Measurements from ENCODE around the gene PSMG1. TPM values are rescaled to one million over a fixed set of nuclear protein-coding genes. Genes with fewer than 3 reads are reported as not detected.

The PSMG1 gene
- total and polyA plus RNA-seq, 2 donors (not counting 3 experiments of a cell fraction or from before 2014, with no cell fraction given) = 43.2 to 75.9 TPM

GRCh38 chr21:39173716-39174680 lies 9.3 kb downstream of the PSMG1 start:
- no peak overlapping the region for H3K9ac ChIP-seq (replicated peaks; ENCODE audit: extremely low read depth, insufficient read depth, low read length)
- no peak overlapping the region for H3K4me3 ChIP-seq (replicated peaks in 1 of 3; ENCODE audit: insufficient read depth in 1 of 3, low read depth in 1 of 3, low read length in 3 of 3)
- FAIRE-seq (no peak), DNase-seq (ENCODE audit: low read depth, low spot score) (no peak)
- intact Hi-C loops (cut with micrococcal nuclease) (loop anchor here (10.0 kb wide), 2 partner anchors 669 to 789 kb away; no protein-coding TSS in a partner anchor), dilution Hi-C loops (cut with MboI; ENCODE audit: extremely low pct_ligation_motif_present, low sequenced_read_pairs) (loop anchor here (25.0 kb wide), 1 partner anchor 437 kb away; no protein-coding TSS in a partner anchor)
- H3K9me3 ChIP-seq (replicated peaks; ENCODE audit: control insufficient read depth, insufficient read depth, low read length) = no peaks in the 10 kb centered on the region
- H3K27ac ChIP-seq (ENCODE audit: insufficient read depth, low read depth, low read length) = no peak overlapping the region
- TF ChIP-seq POLR2A (IDR thresholded peaks at IDR 0.05; ENCODE audit: low read depth, low read length) (no peak), CTCF (IDR thresholded peaks at IDR 0.05; ENCODE audit: extremely low read depth in 1 of 2, insufficient read depth in 1 of 2, low read depth in 1 of 2, low read length in 2 of 2) (no peak), GATA2 (IDR thresholded peaks at IDR 0.05; ENCODE audit: insufficient read depth, insufficient read length, low read depth, low read length) (no peak), FOS (IDR thresholded peaks at IDR 0.05; ENCODE audit: borderline replicate concordance, insufficient read depth, low read length) (no peak), JUN (IDR thresholded peaks at IDR 0.05; ENCODE audit: borderline replicate concordance, insufficient read depth, insufficient read length, low read depth) (no peak), MAX (IDR thresholded peaks at IDR 0.05; ENCODE audit: insufficient read depth, insufficient read length) (no peak), MYC (IDR thresholded peaks at IDR 0.05; ENCODE audit: low read depth, low read length) (no peak), POLR2AphosphoS5 (IDR thresholded peaks at IDR 0.05; ENCODE audit: insufficient read depth, low read depth, low read length) (no peak)
- POLR2A ChIA-PET = no interaction called here
- peaks cover 10% of the 10 kb centered on the region for H3K4me1 ChIP-seq (ENCODE audit: control insufficient read depth, extremely low read depth, insufficient read depth, low read length)
- peaks cover 8% of the 10 kb centered on the region for H3K79me2 ChIP-seq (ENCODE audit: control insufficient read depth, insufficient read depth, low read length)
- no peak overlapping the region for H2AFZ ChIP-seq (ENCODE audit: low read depth, low read length)
- peaks cover 2 to 15% of the 10 kb centered on the region in 2 experiments for H3K36me3 ChIP-seq (ENCODE audit: control insufficient read depth in 2 of 2, extremely low read depth in 1 of 2, insufficient read depth in 2 of 2, low read length in 2 of 2)
- CTCF ChIA-PET = interaction anchor here (0.6 to 1.5 kb wide), 3 partner anchors 9 to 440 kb away, joined by 3 to 5 read pairs (median 4); partner anchors contain the start of gene PSMG1
- no peaks in the 10 kb centered on the region for H3K9me1 ChIP-seq (replicated peaks; ENCODE audit: control insufficient read depth, extremely low read depth, insufficient read depth, low read length)
- H3K4me2 ChIP-seq (ENCODE audit: insufficient read depth, low read length) = no peak overlapping the region
- no peaks in the 10 kb centered on the region for H3K27me3 ChIP-seq (ENCODE audit: control insufficient read depth in 2 of 2, insufficient read depth in 2 of 2, low read length in 2 of 2)
- no peaks in the 10 kb centered on the region for H4K20me1 ChIP-seq (replicated peaks; ENCODE audit: control insufficient read depth, extremely low read depth, insufficient read depth, low read length)
- no TSS peak for BruUV-seq (replicated peaks)
